ENCODE data around the gene PCDHB7. TPM values are rescaled to one million over a fixed set of nuclear protein-coding genes. Genes with fewer than 3 reads are reported as not detected.
"Not testable (repeated sequence)": the region's sequence is repeated elsewhere in the genome, so short reads cannot be mapped to it uniquely, and the experiment has no call there.

The PCDHB7 gene
- total and polyA plus RNA-seq, 10 donors: 0.08 to 1.6 (median 0.97) TPM; not detected in 1

- no peak for DNase-seq
- intact Hi-C loops (cut with DNase I; ENCODE audit: low total_unique reads): no loop called here
- 6 to 15% (median 11%) methylated on average over 10 of the region's 10 CpGs for WGBS, 5 donors
- H3K27me3 ChIP-seq (replicated peaks in 1 of 7): peaks cover 0 to 62% (median 0%) of the 10 kb centered on the region in 7 donors
- no peaks in the 10 kb centered on the region for H3K36me3 ChIP-seq
- H3K27ac ChIP-seq: no peak within 1 kb of the TSS
- peaks cover 0 to 90% (median 71%) of the 10 kb centered on the region in 8 donors for H3K9me3 ChIP-seq
- no peak within 1 kb of the TSS for H3K4me3 ChIP-seq
- no peak for TF ChIP-seq POLR2AphosphoS5 (IDR thresholded peaks at IDR 0.05)
- no peak for TF ChIP-seq POLR2A (IDR thresholded peaks at IDR 0.05)
- TF ChIP-seq, protein P1, sequence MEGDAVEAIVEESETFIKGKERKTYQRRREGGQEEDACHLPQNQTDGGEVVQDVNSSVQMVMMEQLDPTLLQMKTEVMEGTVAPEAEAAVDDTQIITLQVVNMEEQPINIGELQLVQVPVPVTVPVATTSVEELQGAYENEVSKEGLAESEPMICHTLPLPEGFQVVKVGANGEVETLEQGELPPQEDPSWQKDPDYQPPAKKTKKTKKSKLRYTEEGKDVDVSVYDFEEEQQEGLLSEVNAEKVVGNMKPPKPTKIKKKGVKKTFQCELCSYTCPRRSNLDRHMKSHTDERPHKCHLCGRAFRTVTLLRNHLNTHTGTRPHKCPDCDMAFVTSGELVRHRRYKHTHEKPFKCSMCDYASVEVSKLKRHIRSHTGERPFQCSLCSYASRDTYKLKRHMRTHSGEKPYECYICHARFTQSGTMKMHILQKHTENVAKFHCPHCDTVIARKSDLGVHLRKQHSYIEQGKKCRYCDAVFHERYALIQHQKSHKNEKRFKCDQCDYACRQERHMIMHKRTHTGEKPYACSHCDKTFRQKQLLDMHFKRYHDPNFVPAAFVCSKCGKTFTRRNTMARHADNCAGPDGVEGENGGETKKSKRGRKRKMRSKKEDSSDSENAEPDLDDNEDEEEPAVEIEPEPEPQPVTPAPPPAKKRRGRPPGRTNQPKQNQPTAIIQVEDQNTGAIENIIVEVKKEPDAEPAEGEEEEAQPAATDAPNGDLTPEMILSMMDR (IDR thresholded peaks at IDR 0.05 in 8 of 11, conservative IDR thresholded peaks at IDR 0.05 in 3 of 11): peak in 2 of 11 experiments; percentile 14 to 17
- no peaks in the 10 kb centered on the region for H3K4me1 ChIP-seq
Measured at GRCh38 chr5:141192110-141192725, 19.8 kb downstream of the PCDHB7 start, which contains the start of gene PCDHB10. Gene PCDHB10, plus strand, starts transcription at chr5:141192353. Its CDS starts 200 bp downstream, at chr5:141192553.

- peaks cover 0 to 94% (median 78%) of the 10 kb centered on the region in 8 donors for H3K9me3 ChIP-seq
- DNase-seq: not testable (repeated sequence)
Measured at GRCh38 chr5:141194332-141194731, 21.9 kb downstream of the PCDHB7 start.

GRCh38 chr5:141196363-141196762 is 23.9 kb downstream of the PCDHB7 start:
- no peaks in the 10 kb centered on the region for H3K36me3 ChIP-seq
- peaks cover 0 to 93% (median 78%) of the 10 kb centered on the region in 8 donors for H3K9me3 ChIP-seq
- no peak overlapping the region for H3K4me3 ChIP-seq
- TF ChIP-seq, protein P1 (IDR thresholded peaks at IDR 0.05 in 8 of 11, conservative IDR thresholded peaks at IDR 0.05 in 3 of 11): no peak
- TF ChIP-seq POLR2A (IDR thresholded peaks at IDR 0.05): no peak
- no peaks in the 10 kb centered on the region for H3K4me1 ChIP-seq
- peaks cover 0 to 59% (median 0%) of the 10 kb centered on the region in 7 donors for H3K27me3 ChIP-seq (replicated peaks in 1 of 7)
- intact Hi-C loops (cut with DNase I; ENCODE audit: low total_unique reads): no loop called here
- 29 to 48% (median 42%) methylated on average over 3 of the region's 3 CpGs for whole genome bisulfite sequencing, 5 donors
- no peak for DNase-seq
- no peak overlapping the region for H3K27ac ChIP-seq

More at GRCh38 chr5:141194332-141194731, 21.9 kb downstream of the PCDHB7 start:
- peaks cover 0 to 61% (median 0%) of the 10 kb centered on the region in 7 donors for H3K27me3 ChIP-seq (replicated peaks in 1 of 7)
- H3K4me3 ChIP-seq; intact Hi-C loops (cut with DNase I; ENCODE audit: low total_unique reads); H3K36me3 ChIP-seq; H3K27ac ChIP-seq; H3K4me1 ChIP-seq: not testable (repeated sequence)
- 30 to 46% (median 33%) methylated on average over 3 to 33 of the region's 37 CpGs for WGBS, 5 donors

GRCh38 chr5:141199359-141200235 is 27.2 kb downstream of the PCDHB7 start, which contains the start of gene PCDHB11:
Gene PCDHB11, plus strand, starts transcription at chr5:141199627. Its CDS starts 148 bp downstream, at chr5:141199775.
- TF ChIP-seq, protein P1 (IDR thresholded peaks at IDR 0.05 in 8 of 11, conservative IDR thresholded peaks at IDR 0.05 in 3 of 11): no peak
- TF ChIP-seq POLR2A (IDR thresholded peaks at IDR 0.05): no peak
- no peak for TF ChIP-seq POLR2AphosphoS5 (IDR thresholded peaks at IDR 0.05)
- H3K27ac ChIP-seq: no peak within 1 kb of the TSS
- no peak for DNase-seq
- H3K4me3 ChIP-seq: peak within 1 kb of the TSS in 1 of 8 donors; percentile 3
- no peaks in the 10 kb centered on the region for H3K4me1 ChIP-seq
- peaks cover 0 to 63% (median 0%) of the 10 kb centered on the region in 7 donors for H3K27me3 ChIP-seq (replicated peaks in 1 of 7)
- intact Hi-C loops (cut with DNase I; ENCODE audit: low total_unique reads): no loop called here
- WGBS, 5 donors: 29 to 45% (median 38%) methylated on average over 21 of the region's 21 CpGs
- H3K9me3 ChIP-seq: peaks cover 0 to 95% (median 85%) of the 10 kb centered on the region in 8 donors
- no peaks in the 10 kb centered on the region for H3K36me3 ChIP-seq

DNA sequence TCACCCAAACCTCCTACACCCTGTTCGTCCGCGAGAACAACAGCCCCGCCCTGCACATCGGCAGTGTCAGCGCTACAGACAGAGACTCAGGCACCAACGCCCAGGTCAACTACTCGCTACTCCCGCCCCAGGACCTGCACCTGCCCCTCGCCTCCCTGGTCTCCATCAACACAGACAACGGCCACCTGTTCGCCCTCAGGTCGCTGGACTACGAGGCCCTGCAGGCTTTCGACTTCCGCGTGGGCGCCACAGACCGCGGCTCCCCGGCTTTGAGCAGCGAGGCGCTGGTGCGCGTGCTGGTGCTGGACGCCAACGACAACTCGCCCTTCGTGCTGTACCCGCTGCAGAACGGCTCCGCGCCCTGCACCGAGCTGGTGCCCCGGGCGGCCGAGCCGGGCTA is 28.7 kb downstream of the PCDHB7 start:
- H3K4me3 ChIP-seq; H3K4me1 ChIP-seq; H3K27ac ChIP-seq; DNase-seq; intact Hi-C loops (cut with DNase I; ENCODE audit: low total_unique reads); H3K36me3 ChIP-seq: not testable (repeated sequence)
- H3K9me3 ChIP-seq: peaks cover 0 to 94% (median 71%) of the 10 kb centered on the region in 8 donors
- 31 to 43% (median 42%) methylated on average over 7 to 29 of the region's 38 CpGs for WGBS, 5 donors
- peaks cover 0 to 61% (median 0%) of the 10 kb centered on the region in 7 donors for H3K27me3 ChIP-seq (replicated peaks in 1 of 7)

- intact Hi-C loops (cut with DNase I; ENCODE audit: low total_unique reads); H3K27ac ChIP-seq; DNase-seq; H3K4me1 ChIP-seq; H3K4me3 ChIP-seq; H3K36me3 ChIP-seq: not testable (repeated sequence)
- WGBS, 5 donors: 32 to 37% (median 35%) methylated on average over 8 to 31 of the region's 35 CpGs
- Histone ChIP-seq H3K9me3 (peaks cover 0 to 94% (median 66%) of the 10 kb centered on the region in 8 donors), H3K27me3 (replicated peaks in 1 of 7) (peaks cover 0 to 66% (median 0%) of the 10 kb centered on the region in 7 donors)
Measured at GRCh38 chr5:141201646-141202045, 29.2 kb downstream of the PCDHB7 start.
